ENCODE results near the gene NKX1-1. TPM values are rescaled to one million over a fixed set of nuclear protein-coding genes. Genes with fewer than 3 reads are reported as not detected.

The NKX1-1 gene
- total RNA-seq, 2 donors from 2014 or later = not detected

DNA sequence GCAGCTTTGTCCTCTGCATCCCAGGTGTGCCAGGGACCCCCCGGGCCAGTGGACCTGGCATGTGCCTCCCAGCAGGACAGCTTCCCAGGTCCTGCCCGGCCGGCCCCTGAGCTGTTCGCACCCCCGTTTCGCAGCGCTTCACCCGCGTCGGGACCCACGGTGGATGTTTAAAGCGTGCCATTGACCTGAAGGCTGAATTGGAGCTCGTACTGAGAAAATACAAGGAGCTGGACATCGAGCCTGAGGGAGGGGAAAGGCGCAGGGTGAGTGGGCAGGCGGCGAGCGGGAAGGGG, 51.3 kb downstream of the NKX1-1 start:
- Histone ChIP-seq H3K36me3 (no peaks in the 10 kb centered on the region), H3K4me1 (no peaks in the 10 kb centered on the region), H3K9me3 (no peaks in the 10 kb centered on the region), H3K27me3 (no peaks in the 10 kb centered on the region), H3K27ac (no peak overlapping the region), H3K4me3 (no peak overlapping the region), H3K9ac (ENCODE audit: low read depth in 2 of 2, low read length in 2 of 2) (no peak overlapping the region)
- intact Hi-C loops (cut with DNase I) = loop anchor here (5.0 to 10.0 kb wide), 3 partner anchors 223 to 370 kb away; partner anchors contain the start of genes TACC3 and TMEM129
- no peak for TF ChIP-seq CTCF (IDR thresholded peaks at IDR 0.05)
- no peak for DNase-seq

GRCh38 chr4:1354136-1354982, 51.9 kb downstream of the NKX1-1 start:
- Histone ChIP-seq H3K9ac (ENCODE audit: low read depth in 2 of 2, low read length in 2 of 2) (no peak overlapping the region), H3K4me3 (no peak overlapping the region), H3K27me3 (no peaks in the 10 kb centered on the region), H3K9me3 (no peaks in the 10 kb centered on the region), H3K27ac (no peak overlapping the region), H3K36me3 (no peaks in the 10 kb centered on the region), H3K4me1 (no peaks in the 10 kb centered on the region)
- intact Hi-C loops (cut with DNase I) = loop anchor here (5.0 to 10.0 kb wide), 2 partner anchors 222 to 370 kb away; partner anchors contain the start of genes TACC3 and TMEM129
- TF ChIP-seq CTCF (IDR thresholded peaks at IDR 0.05) = no peak
- DNase-seq = no peak

GRCh38 chr4:1353186-1354055, 52.8 kb downstream of the NKX1-1 start:
- TF ChIP-seq CTCF (IDR thresholded peaks at IDR 0.05) = no peak
- Histone ChIP-seq H3K4me3 (no peak overlapping the region), H3K36me3 (no peaks in the 10 kb centered on the region), H3K9me3 (no peaks in the 10 kb centered on the region), H3K4me1 (peaks cover under 1% of the 10 kb centered on the region), H3K27me3 (no peaks in the 10 kb centered on the region), H3K27ac (no peak overlapping the region), H3K9ac (ENCODE audit: low read depth in 2 of 2, low read length in 2 of 2) (no peak overlapping the region)
- no peak for DNase-seq
- intact Hi-C loops (cut with DNase I) = loop anchor here (5.0 to 10.0 kb wide), 2 partner anchors 221 to 371 kb away; partner anchors contain the start of genes TACC3 and TMEM129

Other genes with a start within 250 kb of the NKX1-1 start
- 10 to 100 TPM; 22.0 to 22.4 TPM for gene SPON2, start 233.9 kb downstream of the NKX1-1 start, total RNA-seq
- gene CTBP1, start 157.3 kb downstream of the NKX1-1 start, total RNA-seq = 100 to 1,000 TPM; 137 to 200 TPM
- 100 to 1,000 TPM in 1 of 2 donors, 10 to 100 TPM in 1; 65.8 to 124 TPM for gene MAEA, start 116.6 kb downstream of the NKX1-1 start, total RNA-seq
- gene UVSSA, start 59.2 kb downstream of the NKX1-1 start, total RNA-seq = 10 to 100 TPM; 16.7 to 55.7 TPM